PC-3 (cell line): ENCODE measurements around the gene NTN4.

ENCODE experiments used
- CTCF ChIP-seq: fragments of 300-600 bp; sonication (generic); conservative IDR thresholded peaks from 2 replicates; pipeline ENCODE4 v1.5.1; 2017; ENCODE audit warnings: antibody characterized with exemption, low read depth, mild to moderate bottlenecking, low read length
- EZH2 ChIP-seq: fragments of 300-600 bp; sonication (generic); IDR thresholded peaks from one replicate; pipeline ENCODE4 v1.6.1; 2017; ENCODE audit warnings: antibody characterized with exemption, mild to moderate bottlenecking, low read length; ENCODE audit not compliant: unreplicated experiment
- EZH2phosphoT487 ChIP-seq: fragments of 300-600 bp; sonication (generic); IDR thresholded peaks from 2 replicates; pipeline ENCODE4 v1.6.1; 2018; ENCODE audit warnings: mild to moderate bottlenecking, antibody characterized with exemption, low read length, borderline replicate concordance

- TF ChIP-seq CTCF (no peak), EZH2 (no peak), EZH2phosphoT487 (no peak)
These were observed 115.9 kb downstream of the NTN4 start for GRCh38 chr12:95674631-95675030.
